ENCODE results near the gene SHANK1.

Gene SHANK1

DNA sequence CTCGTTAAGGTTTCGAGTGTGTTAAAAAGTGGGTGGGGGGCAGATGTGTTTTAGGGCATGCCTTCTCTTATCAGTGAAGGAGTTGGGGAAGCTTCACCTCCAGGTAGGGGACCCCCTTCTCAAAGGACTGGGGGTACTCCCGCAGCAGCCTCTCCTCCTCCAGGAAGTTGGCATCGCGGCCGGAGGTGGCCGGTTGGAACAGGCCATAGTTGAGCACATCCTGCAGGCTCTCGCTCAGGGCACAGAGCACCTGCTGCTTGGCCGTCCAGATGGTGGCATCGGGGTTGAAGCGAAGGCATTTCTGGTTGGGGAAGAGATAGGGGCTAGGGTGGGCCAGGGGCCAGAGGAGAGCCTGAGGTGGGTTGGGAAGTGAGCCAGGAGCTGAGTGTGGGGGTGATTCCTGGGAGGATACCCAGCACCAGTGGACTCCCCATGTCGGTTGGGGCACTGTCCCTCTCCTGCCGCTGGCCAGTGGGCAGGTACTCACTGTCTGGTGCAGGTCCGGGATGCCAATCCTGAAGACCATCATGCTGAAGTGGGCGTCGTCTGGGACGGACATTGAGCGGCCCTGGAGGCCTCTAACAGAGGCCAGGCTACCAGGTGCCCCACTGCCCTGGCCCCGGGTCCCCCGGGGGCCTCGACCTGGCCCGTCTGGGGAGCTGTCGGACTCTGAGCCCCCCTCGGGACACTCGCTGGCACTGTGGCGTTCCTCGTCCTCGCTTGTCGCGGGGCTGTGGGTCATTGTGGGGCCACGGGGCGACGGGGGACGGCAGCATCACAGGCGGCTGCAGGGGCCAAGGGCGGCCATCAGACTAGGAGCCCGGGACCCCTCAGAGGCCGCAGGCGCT is 3.2 kb downstream of the SHANK1 start:
- no peak for TF ChIP-seq CTCF (IDR thresholded peaks at IDR 0.05; ENCODE audit: borderline replicate concordance, insufficient read depth, low read depth, low read length)
- H3K4me3 ChIP-seq (ENCODE audit: low read depth, low read length), result no peak overlapping the region

DNA sequence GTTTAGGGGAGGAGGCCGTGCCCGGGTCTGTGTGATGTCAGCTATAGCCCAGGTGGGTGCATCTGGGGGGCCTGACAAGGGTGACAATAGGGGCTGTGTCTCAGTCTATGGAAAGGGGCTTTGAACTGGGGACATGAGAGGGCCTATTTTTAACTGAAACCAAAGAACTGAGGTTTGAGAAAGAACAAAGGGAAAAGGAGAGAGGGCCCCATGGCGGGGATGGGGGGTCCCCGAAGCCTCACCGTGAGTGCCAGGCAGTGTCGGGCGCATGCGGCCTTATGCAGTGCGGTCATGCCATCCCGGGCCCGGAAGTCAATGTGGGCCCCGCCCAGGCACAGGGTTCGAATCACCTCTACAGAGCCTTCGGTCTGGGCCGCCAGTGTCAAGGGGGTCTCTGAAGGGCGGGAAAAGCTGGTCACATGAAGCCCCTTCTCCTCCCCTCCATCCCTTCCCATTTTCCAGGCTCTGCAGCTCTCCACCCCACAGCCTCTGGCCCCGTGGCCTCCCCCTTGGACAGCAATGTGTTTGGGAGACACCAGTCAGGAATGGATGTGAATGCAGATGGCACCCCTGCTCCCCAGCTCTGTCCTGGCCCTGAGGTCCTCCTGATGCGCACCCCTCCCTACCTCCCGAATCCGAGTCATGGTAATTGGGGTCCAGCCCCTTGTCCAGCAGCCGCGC is 5.9 kb downstream of the SHANK1 start:
- no peak for TF ChIP-seq CTCF (IDR thresholded peaks at IDR 0.05; ENCODE audit: borderline replicate concordance, insufficient read depth, low read depth, low read length)
- no peak overlapping the region for H3K4me3 ChIP-seq (ENCODE audit: low read depth, low read length)

DNA sequence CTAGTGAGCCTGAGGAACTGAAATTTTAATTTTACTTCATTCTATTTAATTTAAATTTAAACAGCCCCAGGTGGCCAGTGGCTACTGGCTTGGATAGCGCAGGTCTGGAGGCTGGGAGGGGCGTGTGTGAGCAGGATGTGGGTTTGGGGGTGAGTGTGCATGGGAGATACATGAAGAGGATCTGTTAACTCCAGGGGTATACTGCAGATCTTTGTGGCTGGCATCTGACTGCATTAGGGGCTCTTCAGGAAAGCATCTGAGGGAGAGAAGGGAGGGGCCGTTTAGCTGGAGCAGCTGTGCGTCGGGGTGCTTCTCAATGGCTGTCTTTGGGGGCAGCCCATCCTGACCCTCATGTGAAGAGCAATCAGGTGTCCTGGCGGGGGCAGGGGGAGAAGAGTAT is 6.8 kb downstream of the SHANK1 start:
- no peak for TF ChIP-seq CTCF (IDR thresholded peaks at IDR 0.05; ENCODE audit: borderline replicate concordance, insufficient read depth, low read depth, low read length)
- no peak overlapping the region for H3K4me3 ChIP-seq (ENCODE audit: low read depth, low read length)

DNA sequence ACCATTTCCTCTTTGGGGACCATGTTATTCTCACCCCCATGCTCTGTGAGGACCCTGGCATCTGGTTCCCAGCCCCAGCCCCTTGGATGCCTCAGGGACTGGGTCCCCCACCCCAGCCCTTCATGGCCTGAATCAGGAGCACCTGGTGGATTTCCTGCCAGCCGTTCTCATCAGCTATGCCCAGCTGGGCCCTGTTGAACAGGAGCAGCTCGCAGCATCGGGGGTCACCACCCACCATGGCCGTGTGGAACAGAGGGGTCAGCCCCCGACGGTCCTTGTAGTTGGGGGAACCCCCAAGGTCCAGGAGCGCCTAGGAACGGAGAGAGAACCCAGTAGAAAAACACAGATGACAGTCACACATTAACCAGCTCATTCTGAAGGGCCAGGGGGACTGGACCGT is 7.8 kb downstream of the SHANK1 start:
- H3K4me3 ChIP-seq (ENCODE audit: low read depth, low read length), result no peak overlapping the region
- TF ChIP-seq CTCF (IDR thresholded peaks at IDR 0.05; ENCODE audit: borderline replicate concordance, insufficient read depth, low read depth, low read length), result no peak

DNA sequence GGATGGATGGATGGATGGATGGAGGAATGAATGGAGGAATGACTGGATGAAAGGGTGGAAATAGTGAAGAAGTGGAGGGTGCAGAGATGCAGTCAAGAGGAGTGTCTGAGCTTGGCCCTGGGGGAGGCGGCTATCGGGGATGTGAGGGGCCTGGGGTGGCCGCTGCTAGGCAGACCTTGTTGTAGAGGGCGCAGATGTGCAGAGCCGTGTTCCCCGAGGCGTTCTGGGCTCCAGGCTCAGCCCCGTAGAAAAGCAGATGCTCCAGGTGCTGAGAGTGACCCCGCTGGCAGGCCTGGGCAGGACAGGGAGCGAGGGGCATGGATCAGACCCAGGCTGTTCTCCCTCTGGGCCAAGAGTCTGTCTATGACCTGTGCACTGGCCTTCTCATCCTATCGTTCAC is 8.4 kb downstream of the SHANK1 start:
- no peak overlapping the region for H3K4me3 ChIP-seq (ENCODE audit: low read depth, low read length)
- TF ChIP-seq CTCF (IDR thresholded peaks at IDR 0.05; ENCODE audit: borderline replicate concordance, insufficient read depth, low read depth, low read length), result no peak

GRCh38 chr19:50710612-50711011 is 9.0 kb downstream of the SHANK1 start:
- TF ChIP-seq CTCF (IDR thresholded peaks at IDR 0.05; ENCODE audit: borderline replicate concordance, insufficient read depth, low read depth, low read length), result no peak
- H3K4me3 ChIP-seq (ENCODE audit: low read depth, low read length), result no peak overlapping the region

DNA sequence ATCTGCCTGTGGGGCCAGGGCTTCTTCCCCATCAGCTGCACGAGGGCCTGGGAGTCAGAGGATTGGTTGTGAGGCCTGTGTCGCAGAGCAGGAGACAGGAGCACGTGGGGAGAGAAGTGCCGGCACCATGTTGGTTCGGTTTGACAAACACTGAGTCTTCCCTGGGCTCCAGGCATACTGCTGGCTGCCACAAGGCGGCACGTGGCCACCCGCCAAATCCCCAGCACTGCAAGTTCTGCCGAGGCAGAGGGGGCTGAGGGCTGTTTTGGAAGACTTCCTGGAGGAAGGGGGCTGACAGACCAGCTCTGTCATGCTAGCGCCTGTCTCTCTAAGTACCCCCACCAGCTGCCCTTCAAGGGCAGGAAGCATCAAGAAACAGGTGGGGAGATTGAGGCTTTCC is 9.5 kb downstream of the SHANK1 start:
- H3K4me3 ChIP-seq (ENCODE audit: low read depth, low read length), result no peak overlapping the region
- TF ChIP-seq CTCF (IDR thresholded peaks at IDR 0.05; ENCODE audit: borderline replicate concordance, insufficient read depth, low read depth, low read length), result peak; percentile 12; the same call in 1 of the 2 replicates
